Measurements from ENCODE around the gene OR6V1. TPM values are rescaled to one million over a fixed set of nuclear protein-coding genes. Genes with fewer than 3 reads are reported as not detected.
"Not testable (repeated sequence)": the region's sequence is repeated elsewhere in the genome, so short reads cannot be mapped to it uniquely, and the experiment has no call there.

The OR6V1 gene
- total RNA-seq, 1 donor from 2014 or later: not detected

DNA sequence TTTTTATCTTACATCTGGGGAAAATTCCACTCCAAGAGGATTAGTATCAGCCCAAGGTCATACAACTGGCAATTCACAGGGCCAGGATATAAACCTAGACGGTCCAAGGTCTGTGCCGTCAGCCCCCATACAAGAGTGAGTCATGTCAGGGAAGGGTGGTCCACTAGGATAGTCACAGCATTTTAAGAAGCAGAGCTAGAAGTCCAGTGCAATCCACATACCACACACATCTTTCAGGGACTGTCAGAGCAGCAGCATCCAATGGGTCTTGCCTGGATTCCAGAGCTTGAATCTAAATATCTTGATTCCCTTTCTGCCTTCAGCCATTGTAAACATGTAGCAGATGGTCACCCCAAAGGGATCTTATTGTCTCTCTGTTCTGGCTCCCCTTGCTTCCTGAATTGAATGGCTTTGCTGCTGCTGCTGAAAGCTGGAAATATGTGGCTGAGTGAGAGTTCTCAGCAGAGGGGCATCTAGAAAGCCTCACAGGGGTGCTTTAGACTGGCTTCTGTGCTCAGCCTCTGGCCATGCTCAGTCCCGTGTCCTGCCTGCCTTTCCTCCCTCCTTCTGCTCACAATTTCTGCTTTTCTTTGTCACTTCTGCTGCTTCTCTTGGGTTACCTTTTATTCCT lies 9.9 kb upstream of the OR6V1 start:
- no peak for DNase-seq (ENCODE audit: low spot score)

DNA sequence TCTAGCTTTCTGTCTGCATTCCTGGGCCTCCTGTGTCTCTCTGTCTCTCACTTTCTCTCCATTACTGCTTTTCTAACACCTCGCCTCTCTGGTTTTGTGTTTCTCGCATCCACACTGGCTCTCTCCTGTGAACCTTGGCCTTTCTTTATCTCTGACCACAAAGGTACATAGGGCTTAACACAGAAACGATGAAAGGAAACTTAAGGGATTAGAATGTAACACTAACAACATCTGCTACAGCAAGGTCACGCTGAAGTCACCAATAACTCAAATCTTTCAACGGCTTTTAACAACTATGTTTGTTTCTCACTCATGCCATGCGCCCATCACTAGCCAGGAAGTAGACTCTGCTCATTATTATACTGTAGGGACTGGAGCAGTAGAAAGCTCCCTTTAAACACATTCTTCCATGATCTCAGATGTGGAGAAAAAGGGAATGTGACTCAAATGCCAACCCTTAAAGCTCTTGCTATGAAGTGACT lies 9.3 kb upstream of the OR6V1 start:
- DNase-seq (ENCODE audit: low spot score): no peak

DNA sequence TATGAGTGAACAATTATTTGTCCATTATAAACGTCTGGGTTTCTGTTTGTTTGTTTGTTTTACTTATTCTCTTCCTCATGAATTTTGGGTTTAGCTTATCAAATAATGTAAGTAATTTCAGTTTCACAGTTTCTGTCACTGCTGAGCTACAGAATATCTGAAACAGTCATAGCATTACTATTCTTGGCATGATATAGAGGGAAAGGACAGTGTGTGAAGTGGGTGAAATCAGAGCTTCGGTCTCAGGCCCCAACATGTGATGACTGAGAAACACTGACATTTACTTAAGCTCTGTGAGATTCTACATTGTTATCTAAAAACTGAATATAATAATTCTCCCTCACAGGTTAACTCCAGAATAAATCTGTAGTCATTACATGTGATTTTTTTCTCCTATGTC lies 8.8 kb upstream of the OR6V1 start:
- no peak for DNase-seq (ENCODE audit: low spot score)

DNA sequence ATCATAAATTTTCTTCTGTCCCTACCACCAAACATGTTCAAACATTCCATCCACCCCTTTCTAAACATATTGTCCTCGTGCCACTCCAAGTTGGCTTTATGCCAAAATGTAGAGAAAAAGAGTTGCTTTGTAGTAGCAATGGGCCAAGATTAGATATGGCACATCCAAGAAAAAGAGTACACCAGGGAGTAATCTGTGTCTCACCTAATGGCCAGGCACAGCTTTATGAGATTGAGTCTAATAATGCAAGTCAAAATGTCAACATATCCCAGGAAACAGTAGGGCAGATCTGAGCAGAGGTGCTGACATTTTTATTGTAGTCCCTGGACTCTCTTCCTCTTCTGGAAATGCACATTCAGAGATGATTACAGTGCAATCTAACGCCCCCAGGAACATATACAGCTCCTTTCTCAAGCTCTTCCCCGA lies 5.7 kb upstream of the OR6V1 start:
- no peak for DNase-seq (ENCODE audit: low spot score)

DNA sequence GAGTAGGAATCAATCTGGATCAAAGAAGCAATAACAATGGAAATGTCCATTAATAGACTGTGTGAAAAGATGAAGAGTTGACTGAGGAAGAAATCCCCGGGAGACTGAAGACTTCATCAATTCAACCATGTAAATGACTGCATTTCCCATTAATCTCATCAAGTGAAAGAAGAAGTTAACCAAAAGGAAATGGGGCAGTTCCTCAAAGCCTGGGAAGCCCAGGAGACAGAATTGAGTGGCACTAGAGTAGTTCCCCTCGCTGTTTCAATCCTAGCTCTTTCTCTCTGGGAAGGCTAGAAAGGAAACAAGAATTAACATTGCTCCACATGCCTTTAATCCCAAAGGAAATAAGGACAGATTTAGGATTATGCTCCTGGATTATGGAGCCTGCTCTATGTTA lies 4.8 kb upstream of the OR6V1 start:
- DNase-seq (ENCODE audit: low spot score): no peak

DNA sequence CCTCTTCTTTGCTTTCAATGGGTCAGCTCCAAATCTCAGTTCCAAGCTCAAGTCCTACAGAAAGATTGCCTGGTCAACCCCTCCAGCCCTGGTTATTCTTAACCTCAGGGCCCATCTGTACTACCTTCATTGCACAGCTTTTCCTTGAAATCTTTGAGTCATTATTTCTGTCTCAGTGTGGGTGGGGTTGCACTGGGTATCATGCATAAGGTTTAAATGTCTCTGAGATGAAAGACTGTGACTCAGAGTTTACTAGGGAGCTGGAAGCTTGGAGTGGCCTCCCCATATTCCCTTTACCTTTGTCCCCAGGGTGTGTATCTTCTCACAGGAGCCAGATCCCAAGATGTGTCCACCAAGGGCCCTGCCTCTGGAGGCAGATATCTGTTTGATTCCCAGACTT lies 3.3 kb upstream of the OR6V1 start:
- no peak for DNase-seq (ENCODE audit: low spot score)

DNA sequence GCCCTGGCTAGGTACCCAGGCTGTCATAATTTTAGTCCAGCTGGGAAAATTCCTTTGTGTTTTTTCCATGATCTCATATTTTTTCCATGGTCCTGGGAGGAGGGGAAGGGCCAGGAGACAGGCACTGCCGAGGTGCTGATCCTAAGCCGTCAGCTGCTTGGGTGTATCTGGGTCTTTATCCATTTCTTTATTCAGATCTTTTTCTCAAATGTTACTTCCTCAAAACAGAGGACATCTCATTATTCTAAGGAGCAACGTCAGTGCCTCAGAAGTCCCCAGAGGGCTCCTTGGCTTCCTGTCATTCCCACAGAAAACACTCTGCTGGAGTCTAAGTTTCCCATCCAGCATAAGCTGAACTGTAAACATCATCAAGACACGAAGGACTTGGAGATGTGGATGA lies 2.8 kb upstream of the OR6V1 start:
- no peak for DNase-seq (ENCODE audit: low spot score)

DNA sequence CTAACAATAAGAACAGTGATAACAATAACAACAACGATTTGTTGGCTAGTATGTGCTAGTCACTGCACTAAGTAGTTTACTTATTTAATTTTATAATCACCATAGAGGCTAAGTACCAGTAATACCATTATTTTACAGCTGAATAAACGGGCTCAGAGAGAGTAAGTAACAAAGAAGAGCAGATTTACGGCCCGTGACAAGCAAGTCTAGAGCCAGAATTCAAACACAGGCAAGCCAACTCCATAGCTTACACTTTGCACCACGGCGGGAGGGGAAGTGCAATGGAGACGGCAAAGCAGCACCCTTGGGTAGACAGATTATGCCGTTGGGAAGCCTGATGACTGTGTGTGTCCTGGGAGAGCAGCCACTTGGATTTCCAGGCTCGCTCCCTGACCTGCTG lies 1.2 kb upstream of the OR6V1 start:
- no peak for DNase-seq (ENCODE audit: low spot score)

DNA sequence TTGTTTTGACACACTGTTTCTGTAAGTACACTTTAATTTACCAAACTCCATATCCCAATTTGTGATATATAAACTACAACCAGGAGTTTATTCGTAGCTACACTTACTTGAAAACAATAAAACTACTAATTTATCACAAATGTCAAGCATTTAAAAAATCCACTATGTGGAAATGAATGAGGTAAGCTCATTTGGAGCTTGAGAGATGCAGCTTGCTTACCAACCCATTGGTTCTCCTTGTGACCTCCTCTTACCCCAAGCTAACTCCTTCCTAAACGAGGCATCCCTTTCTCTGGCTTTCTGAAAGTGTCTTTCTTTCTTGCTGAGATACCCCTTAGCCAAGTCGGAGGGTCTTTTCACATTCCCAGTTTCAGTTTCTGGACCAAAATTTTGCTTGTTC lies 2.5 kb downstream of the OR6V1 start:
- DNase-seq (ENCODE audit: low spot score): no peak

DNA sequence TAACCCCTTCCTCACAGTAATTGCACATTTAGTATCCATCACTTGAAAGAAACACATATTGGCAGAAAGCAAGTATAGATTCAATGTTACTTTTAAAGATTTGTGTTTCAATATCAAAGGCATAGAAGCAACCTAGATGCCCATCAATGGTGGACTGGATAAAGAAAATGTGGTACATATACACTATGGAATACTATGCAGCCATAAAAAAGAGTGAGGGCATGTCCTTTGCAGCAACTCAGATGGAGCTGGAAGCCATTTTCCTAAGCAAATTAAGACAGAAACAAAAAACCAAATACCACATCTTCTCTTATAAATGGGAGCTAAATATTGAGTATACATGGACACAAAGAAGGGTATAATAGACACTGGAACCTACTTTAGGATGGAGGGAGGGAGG lies 3.6 kb downstream of the OR6V1 start:
- no peak for DNase-seq (ENCODE audit: low spot score)

DNA sequence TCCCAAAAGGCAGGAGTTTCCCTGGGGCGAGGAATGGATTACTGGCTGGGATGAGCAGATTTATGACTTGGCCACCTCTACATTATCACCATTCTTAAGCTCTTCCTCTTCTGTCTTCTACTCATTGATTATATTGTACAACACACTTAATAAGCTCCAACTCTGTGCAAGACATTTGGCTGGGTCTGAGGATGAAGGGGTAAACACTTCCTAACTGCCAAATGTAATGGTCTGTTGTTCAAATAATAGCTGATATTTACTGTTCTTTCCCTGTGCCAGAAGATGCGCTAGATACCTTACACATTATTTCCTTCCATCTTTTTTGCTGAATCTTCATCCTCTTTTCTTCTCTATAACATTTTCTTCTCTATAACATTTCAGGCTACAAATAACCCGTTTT lies 11.6 kb downstream of the OR6V1 start:
- no peak for DNase-seq (ENCODE audit: low spot score)

DNA sequence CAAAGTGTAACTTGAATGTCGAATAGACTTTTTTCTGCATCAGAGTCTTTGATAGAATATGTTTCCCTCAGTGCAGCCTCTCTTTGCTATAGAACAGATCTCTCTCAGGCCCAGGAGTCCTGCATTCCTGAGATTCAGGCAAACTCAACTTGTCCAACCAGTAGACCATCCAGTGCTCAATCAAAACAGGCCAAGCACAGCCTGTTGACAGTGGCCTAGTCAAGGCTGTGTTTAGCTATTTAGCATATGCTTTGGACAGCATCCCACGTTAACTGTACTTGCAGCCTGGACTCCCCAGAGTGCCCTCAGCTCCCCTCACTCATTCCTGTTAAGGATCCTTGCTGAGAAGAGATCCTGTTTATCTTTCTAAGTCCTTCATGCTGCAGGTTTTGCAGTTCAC lies 16.3 kb downstream of the OR6V1 start:
- no peak for DNase-seq (ENCODE audit: low spot score)

DNA sequence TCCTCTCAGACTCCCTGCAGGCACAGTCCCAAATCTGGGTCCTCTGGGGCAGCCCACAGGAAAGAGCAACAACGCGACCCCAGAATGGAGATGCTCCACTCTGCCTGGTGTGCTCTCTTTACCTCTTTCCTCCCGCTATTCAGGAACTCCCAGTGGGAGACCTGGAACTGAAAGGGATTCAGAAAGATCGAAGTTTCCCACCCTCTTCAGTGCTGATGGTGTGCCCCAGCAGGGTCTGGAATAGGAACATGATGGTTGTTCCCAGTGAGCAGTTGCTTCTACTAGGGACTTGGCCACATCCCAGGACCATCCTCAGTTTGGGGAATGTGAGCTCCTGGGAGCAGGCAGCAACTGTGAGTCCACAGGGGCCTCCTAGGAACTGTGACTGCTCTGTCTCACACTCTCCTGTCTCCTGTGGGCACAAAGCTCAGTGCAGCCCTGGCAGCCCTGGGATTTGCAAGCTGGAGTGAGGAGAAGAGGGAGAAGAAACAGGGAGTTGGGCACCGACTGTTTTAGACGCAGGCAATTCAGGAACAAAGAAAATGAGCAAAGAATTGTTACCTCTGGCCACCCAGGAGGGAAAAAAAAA lies 17.9 kb downstream of the OR6V1 start:
- no peak for DNase-seq (ENCODE audit: low spot score)

DNA sequence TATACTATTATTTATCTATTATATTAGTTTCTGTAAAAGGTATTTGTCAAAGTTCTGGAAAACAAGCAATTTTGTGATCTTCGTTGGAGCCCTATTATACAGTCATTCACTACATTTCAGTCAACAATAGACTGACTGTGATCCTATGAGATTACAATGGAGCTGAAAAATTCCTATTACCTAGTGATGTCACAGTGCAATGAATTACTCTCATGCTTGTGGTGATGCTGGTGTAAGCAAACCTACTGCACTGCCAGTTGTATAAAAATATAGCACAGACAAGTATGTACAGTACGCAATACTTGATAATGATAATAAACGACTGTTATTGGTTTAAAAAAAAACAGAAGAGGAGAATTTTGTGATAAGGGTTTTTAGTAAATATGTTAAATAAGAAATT lies 21.4 kb downstream of the OR6V1 start:
- no peak for DNase-seq (ENCODE audit: low spot score)

DNA sequence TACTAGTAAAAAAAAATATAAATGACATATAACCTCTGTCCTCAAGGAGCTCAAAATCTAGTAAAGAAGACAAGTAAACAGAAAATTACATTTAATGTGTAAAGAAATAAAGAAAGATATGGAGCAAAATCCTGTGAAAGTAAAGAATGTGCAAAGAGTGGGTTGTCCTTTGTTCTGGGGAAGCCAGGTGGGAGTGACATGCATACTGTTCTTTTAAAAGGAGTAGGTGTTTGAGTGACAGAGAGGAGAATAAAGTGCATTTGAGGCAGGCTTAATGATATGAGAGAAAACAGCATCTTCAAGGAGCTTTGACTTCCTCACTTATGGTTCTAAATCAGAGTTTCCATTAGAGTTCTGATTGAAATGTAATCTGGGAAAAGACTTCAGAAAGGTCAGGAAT lies 22.0 kb downstream of the OR6V1 start:
- DNase-seq (ENCODE audit: low spot score): no peak

DNA sequence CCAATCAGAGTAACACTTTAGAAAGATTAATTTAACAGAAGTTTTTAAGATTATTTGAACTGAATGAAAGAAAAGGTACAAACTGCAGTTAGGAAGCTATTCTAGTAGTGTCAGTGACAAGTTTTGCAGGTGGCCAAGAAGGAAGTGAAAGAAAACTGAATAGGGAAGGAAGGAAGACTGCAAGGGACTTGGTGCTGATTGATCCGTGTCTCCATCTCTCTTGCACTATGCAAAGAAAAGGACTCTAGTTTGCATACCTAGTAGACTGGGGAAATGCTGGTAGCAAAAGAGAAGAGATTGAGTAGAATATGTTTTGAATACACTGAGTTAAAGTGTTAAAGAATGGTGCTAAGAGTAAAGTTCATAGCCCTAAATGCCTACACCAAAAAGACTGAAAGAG lies 33.0 kb downstream of the OR6V1 start:
- no peak for DNase-seq (ENCODE audit: low spot score)

DNA sequence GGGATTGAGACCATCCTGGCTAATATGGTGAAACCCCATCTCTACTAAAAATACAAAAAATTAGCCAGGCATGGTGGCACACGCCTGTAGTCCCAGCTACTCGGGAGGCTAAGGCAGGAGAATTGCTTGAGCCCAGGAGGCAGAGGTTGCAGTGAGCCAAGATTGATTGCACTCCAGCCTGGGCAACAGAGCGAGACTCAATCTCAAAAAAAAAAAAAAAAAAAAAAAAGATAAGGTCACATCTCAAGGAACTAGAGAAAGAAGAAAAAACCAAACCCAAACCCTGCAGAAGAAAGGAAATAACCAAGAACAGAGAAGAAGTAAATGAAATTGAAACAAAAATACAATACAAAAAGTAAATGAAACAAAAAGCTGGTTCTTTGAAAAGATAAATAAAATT lies 33.5 kb downstream of the OR6V1 start:
- not testable (repeated sequence) for DNase-seq (ENCODE audit: low spot score)

DNA sequence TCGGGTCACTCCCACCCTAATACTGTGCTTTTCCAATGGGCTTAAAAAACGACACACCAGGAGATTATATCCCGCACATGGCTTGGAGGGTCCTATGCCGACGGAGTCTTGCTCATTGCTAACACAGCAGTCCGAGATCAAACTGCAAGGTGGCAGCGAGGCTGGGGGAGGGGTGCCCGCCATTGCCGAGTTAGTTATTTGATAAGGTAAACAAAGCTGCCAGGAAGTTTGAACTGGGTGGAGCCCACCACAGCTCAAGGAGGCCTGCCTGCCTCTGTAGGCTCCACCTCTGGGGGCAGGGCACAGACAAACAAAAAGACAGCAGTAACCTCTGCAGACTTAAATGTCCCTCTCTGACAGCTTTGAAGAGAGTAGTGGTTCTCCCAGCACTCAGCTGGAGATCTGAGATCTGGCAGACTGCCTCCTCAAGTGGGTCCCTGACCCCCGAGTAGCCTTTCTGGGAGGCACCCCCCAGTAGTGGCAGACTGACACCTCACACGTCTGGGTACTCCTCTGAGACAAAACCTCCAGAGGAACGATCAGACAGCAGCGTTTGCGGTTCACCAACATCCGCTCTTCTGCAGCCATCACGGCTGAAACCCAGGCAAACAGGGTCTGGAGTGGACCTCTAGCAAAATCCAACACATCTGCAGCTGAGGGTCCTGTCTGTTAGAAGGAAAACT lies 36.5 kb downstream of the OR6V1 start:
- DNase-seq (ENCODE audit: low spot score): not testable (repeated sequence)

DNA sequence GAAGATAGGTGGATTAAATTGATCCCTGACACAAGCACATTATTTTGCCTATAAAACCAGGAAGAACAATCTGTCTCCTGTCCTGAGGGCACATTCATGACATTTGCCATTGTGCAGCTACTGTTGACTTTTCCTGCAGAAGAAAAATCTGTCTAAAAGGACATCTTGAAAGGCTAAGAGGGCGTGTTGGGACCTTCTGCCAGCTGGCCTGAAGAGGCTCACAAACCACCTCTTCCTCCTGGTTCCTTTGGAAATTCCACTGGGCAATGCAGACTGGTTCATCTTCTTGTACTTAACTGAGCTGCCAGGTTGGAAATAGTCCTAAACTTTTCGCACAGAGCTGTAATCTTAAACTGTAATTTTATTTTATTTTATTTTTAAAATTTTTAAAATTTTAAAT lies 44.0 kb downstream of the OR6V1 start:
- DNase-seq (ENCODE audit: low spot score): no peak

DNA sequence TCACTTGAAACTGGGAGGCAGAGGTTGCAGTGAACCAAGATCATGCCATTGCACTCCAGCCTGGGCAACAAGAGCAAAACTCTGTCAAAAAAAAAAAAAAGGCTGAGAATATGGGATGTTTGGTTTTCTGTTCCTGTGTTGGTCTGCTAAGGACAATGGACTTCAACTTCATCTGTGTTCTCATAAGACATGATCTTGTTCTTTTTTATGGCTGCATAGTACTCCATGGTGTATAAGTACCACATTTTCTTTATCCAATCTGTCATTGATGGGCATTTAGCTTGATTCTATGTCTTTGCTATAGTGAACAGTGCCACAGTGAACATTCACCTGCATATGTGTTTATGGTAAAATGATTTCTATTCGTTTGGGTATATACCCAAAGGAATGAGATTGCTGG lies 47.4 kb downstream of the OR6V1 start:
- DNase-seq (ENCODE audit: low spot score): not testable (repeated sequence)
